ENCODE data around the gene GRID1.
"Not testable (repeated sequence)": the region's sequence is repeated elsewhere in the genome, so short reads cannot be mapped to it uniquely, and the experiment has no call there.

GRID1 gene

DNA sequence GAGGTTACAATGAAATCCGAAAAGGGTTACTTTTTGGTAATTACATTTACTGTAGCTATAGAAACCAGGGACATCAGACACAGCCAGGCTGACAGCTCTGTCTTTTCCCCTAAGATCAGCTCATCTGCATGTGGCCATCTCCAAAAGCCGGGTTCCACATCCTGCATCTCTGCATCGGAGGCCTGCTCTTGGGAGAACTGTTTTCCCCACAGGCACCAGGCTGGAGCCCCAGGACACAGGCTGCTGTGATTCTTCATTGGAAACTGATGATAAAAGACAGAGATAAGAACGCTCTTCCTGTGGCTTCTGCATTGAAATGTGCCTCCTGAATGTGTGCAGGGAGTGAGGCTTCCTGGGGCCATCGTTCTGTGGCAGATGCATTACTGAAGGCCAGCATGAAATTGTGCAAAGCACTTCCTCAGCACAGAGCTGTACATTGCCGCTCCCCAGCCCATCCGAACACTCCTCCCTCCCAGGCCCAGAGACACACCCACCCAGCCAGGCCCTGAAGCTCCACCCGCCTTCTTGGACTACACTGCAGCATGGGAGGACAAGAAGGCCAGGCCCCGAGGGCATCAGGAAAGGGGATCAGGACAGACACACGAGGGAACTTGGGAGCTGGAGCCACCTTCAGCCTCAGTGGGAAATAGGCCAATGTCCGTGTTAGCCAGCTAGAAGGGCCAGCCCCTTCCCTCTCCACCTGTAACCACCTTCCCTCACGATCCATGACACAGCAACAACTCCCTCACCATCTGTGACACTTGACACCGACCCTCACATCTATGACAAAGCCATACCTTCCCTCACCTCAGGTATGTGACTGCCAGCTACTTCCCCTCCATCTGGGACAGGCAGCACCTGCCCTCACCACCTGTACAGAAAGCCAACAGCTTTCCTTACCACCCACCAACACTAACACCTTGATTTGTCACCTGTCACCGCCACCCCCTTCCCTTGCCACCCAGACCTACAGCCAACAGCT, 113.2 kb downstream of the GRID1 start:
- no peak for DNase-seq (ENCODE audit: low read depth)

DNA sequence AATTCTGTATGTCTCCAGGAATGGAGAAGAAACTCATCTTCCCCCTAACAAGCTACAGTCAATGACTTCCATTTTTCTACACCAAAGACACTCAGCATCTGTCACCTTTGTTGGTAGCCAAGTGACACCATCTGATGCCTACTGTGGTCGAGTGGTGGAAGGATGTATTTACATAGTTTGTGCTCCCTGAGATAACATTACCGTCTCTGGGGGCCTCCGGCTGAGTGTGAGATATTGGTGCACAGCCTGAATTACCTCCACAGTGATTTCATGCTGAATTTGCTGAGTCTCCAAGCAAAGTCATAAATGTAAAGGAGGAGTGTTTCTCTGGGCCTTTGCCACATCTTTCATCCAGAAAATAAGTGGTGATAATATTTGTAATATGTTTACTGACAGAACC, 114.0 kb downstream of the GRID1 start:
- no peak for DNase-seq (ENCODE audit: low read depth)

DNA sequence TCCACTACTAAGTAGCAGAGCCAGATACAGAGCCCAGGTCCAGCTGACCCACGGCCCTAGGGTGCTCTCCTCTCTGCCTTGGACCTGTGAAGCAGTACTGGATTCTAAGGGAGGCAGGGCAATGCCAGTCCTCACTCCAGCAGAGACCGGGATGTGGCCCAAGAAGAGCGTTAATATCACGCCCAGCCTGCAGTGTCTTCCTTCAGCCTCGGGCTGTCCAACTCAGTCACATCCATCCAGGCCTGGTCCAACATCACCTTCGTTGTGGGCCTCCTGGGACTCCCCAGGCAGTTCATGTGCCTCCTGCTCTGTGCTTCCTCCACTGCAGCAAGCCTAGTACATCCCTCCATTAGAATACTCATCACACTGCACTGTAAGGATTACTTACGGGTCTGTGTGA, 114.5 kb downstream of the GRID1 start:
- no peak for DNase-seq (ENCODE audit: low read depth)

DNA sequence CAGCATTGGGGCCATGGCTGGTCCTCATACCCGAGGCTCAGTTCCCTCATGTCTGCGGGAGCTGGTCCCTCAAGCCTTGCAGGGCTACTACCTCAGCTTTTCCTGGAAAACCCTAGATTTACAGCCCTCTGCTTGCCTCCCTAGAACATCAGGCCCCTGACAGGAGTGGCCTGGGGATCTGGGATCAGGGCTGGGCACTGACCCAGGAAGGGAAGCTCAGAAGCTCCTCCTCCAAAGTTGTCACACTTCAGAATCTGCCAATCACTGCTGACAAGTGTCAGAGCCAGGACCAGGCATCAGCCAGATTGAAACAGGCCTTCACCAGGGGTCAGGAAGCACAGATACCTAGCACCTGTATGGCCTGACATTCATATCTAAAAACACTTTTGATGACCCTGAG, 115.2 kb downstream of the GRID1 start:
- DNase-seq (ENCODE audit: low read depth) = no peak

DNA sequence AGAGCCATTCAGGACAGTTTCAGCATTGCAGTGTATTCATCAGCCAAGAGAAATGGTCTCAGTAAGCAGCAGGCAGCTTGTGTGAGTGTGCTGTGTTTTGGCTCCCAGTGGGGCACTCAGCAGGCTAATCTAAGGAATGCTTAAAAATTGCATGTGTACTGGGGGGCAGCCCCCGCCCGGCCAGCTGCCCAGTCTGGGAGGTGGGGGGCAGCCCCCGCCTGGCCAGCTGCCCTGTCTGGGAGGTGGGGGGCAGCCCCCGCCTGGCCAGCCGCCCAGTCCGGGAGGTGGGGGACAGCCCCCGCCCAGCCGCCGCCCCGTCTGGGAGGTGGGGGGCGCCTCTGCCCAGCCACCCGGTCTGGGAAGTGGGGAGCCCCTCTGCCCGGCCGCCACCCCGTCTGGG, 116.2 kb downstream of the GRID1 start:
- DNase-seq (ENCODE audit: low read depth) = no peak

DNA sequence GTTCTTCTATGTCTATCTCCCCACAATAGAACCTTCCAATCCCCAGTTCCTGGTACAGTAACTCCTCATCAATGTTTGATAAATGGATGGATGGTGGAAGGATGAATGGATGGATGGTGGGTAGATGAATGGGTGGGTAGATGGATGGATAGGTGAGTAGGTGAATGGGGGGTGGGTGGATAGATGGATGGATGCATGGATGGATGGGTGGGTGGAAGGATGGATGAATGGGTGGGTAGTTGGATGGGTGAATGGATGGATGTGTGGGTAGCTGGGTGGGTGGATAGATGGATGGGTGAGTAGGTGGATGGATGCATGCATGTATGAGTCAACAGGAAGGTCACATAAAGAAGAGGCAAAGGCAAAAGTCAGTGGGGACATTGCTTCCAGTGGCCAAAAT, 116.8 kb downstream of the GRID1 start:
- DNase-seq (ENCODE audit: low read depth) = no peak

DNA sequence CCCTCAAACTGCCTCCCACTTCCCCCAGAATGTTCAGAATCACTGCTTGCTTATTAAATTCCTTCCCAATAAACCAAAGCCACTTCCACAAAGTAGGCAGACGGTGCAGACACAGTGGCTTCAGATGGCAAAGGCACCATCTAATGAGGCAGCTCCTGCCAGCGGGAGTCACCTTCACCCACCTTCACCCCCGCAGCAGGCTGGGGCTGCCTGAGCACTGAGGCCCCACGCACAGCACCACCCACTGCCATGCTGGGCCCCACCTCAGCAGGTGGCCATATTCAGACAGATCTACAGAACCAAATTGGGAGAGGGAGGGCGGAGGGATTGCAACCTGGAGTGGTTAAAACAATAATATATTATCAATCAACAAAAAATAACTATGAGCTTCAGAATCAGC, 118.5 kb downstream of the GRID1 start:
- no peak for DNase-seq (ENCODE audit: low read depth)

DNA sequence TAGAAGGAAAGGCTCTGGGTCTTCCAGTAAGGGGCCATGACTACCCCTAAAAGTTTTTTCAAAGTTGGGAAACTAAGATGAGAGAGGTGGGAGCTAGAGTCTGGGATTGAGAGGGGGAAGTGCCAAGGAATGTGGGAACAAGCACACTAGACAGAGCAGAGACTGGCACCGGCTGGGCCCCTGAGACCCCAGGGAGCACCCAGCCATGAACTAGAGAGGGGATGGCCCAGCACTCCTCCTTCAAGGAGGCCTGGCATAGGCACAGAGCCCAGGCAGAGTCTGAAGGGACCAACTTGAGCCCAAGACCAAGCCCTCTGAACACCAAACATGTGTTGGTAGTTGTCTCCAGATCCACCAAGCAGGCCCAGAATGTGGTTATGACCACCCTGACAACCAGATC, 119.0 kb downstream of the GRID1 start:
- no peak for DNase-seq (ENCODE audit: low read depth)

DNA sequence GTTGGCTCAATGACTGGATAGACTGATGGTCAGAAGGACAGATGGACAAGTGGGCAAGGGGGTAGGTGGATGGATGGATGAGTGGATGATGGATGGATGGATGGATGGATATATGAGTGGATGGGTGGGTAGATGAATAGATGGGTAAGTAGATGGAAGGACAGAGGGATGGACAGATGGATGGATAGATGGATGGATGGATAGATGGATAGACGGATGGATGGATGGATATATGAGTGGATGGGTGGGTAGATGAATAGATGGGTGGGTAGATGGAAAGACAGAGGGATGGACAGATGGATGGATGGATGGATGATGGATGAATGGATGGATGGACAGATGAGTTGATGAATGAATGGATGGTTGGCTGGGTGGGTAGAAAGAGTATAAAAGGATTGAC, 119.5 kb downstream of the GRID1 start:
- DNase-seq (ENCODE audit: low read depth) = no peak

DNA sequence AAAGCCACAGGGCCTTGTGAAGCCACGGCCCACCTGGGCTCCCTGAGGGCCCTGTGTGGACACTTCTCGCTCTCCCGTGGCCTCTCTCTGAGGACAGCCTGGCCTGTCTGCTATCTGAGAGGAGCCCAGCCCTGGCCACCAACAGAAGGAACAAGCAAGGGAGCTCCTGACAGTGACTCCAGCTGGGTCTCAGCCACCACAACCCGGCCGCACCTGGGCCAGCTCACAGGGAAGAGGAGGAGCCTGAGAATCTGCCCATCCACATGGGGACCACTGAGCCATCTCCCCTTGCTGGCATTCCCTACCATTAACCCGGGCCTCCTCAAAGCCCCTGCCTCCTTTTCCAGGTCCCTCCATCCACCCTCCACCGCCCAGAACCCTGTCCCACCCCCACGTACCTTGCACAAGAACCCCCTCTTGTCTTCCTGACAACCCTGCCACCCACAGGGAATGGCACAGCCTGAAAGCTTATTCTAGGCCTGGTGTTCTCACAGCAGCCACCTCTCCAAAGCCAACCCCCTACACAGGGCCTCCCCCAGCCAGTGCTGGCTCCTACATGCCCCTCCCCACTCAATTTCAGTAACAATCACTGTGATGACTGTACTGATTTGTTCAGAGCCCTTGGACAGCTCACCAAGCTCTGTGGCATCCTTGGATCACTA, 120.2 kb downstream of the GRID1 start:
- DNase-seq (ENCODE audit: low read depth) = no peak

DNA sequence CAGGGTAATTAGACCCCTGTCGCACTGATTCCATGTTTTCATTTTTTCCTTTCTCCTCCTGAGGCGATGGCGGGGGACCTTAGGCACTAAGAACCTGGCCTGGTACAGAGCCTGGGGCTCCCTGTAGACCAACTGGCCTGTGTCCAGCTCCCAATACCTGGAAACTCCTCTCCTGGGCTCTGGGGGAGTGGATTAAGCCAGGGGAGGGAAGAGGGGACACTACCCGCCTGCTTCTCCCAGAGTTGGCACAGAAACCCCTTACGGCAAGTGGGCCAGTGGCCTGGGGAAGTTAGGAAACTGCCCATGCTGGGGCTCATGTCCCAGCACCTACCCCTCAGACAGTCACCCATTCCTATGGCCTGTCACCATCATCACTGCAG, 121.6 kb downstream of the GRID1 start:
- DNase-seq (ENCODE audit: low read depth) = no peak

DNA sequence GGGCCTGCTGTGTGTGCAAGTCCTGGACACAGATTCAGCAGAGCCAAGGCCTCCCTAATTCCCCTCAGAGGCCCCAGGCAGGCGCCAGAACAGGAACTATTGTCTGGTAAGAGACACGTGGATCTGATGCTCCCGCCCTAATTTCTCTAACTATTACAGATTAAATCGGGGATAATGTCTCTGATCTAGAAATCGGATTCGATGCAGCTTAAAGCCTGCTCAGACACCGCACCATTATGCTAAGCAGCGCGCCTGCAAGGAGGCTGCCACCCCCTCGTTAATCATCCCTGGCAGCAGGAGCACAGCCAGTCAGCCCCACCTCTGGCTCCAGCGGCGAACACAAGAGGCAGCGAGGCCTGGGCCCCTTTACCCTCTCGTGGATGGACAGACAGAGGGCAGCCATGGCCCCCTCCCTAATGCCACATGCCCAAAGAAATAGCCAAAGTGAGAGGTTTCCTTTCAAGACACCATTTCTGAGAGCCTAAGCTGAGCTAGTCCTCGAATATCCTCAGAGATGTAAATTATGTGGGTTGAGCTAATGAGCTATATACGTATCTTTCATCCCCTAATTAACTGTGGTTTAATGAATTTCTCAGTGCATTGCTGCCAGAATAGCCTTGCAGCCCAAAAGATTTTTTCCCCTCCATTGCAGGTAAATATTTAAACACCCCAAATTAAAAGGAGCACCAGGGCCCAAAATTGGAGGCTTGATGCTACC, 122.1 kb downstream of the GRID1 start:
- DNase-seq (ENCODE audit: low read depth) = no peak

DNA sequence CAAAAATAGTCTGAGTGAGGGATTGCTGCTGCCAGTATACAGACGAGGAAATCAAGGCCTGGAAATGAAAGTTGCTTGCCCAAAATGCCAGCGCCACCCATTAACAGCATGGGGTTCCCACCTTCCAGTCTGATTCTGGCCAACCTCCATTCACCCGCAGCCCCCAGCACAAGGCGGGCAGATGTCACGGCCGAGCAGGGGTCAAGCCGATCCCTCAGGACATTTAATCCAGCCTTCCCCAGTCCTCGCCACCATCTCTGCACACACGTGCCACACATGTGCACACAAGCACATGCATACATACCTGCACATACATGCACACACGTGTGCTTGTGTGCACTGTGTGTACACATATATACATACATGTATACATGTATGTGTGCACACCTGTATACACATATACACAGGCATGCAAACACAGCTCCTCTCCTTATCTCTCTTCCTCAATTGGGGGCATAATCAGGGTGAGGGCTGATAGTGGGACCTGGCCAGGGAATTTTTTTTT, 122.9 kb downstream of the GRID1 start:
- DNase-seq (ENCODE audit: low read depth) = no peak

DNA sequence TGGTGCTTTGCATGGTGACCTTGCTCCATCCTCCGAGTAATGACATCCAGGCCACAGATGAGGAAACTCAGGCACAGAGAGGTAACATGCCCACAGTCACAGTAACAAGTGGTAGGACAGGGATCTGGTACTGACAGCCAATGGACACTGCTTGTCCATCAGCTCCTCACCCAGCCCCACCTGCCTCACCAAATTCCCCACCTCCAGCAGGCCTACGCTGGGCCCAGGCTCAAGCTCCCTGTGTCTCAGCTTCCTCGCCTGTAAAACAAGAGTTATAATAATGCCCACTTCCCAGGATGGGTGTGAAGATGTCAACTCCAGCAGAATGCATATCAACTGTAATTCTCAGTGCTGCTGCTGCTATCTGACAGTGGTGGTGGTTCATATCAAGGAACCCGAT, 123.8 kb downstream of the GRID1 start:
- no peak for DNase-seq (ENCODE audit: low read depth)

DNA sequence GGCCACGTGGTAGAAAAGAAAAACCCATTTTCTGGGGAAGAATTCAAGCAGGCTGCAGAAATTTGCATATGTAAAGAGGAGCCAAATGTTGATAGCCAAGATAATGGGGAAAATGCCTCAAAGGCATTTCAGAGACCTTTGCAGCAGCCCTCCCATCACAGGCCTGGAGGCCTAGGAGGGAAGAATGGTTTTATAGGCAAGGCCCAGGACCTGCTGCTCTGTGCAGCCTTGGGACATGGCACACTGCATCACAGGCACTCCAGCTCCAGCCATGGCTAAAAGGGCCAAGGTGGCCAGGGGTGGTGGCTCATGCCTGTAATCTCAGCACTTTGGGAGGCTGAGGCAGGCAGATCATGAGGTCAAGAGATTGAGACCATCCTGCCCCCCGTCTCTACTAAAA, 128.5 kb downstream of the GRID1 start:
- not testable (repeated sequence) for DNase-seq (ENCODE audit: low read depth)

DNA sequence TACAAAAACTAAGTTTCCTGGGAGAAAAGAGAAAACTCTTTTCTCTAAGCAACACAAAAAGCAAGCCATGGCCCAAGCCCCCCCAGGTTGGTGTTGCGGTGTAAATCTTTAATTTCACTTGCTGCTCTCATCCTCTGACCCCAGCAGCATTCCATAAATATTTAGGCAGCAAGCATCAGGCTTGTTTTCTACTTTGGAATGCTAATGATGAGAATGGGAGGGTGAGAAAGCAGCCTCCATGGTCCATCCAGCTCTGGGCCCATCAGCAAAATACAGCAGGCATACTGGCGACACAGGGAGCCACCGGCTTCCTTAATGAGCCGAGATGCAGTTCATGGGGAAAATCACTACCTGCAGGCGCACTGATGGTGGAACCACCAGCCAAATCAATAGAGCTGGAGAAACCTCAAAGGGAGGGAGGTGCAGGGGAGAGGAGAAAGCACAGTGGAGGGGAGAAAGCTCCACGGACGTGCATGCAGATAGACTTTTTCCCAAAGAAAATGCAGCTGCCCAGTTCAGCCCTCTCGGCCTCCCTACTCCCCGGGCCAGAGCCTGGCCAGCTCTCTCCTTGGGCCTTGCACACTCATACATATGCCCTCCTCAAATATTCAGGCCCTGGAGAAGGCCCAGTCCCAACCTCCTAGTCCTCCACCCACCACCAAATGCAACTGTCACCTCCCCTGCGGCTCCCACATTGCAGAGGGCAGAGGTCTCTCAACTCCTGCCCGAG, 131.9 kb downstream of the GRID1 start:
- no peak for DNase-seq (ENCODE audit: low read depth)

DNA sequence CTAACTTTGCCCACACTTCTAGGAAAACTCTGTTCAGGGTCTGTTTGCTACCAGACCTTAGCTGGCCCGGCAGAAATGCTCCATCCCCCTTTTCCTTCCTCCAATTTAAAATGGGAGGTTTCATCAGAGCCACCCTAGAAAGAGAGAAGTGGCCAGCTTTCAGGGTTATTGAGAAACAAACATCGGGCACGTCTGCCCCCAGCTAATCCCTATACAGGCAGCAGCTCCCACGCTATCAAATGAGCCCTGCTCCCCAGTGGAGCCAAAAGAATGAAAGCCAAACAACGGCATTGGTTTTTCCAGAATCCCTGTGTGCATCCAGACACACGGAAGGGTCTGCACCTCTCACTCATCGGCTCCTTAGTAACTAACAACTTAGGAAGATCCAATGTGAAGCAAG, 132.5 kb downstream of the GRID1 start:
- no peak for DNase-seq (ENCODE audit: low read depth)

DNA sequence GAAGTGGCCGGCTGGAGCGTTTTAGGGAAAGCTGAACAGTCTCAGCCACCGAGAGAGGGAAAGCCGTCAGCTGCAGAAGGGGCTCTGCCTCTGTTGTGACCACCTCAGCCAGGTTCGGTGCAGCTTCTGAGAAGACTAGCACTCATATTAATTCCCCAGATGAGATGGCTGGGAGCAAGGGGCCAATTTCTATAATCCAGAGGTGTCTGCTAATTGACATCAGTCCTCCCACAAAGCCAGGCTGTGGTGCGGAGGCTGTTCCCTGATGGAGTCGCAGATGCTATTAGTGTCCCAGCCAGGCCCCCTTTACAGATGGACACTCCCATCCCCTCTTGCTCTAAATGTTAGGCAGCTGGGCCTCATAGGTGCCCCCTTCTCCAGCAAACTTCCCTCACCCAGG, 133.5 kb downstream of the GRID1 start:
- DNase-seq (ENCODE audit: low read depth) = no peak

DNA sequence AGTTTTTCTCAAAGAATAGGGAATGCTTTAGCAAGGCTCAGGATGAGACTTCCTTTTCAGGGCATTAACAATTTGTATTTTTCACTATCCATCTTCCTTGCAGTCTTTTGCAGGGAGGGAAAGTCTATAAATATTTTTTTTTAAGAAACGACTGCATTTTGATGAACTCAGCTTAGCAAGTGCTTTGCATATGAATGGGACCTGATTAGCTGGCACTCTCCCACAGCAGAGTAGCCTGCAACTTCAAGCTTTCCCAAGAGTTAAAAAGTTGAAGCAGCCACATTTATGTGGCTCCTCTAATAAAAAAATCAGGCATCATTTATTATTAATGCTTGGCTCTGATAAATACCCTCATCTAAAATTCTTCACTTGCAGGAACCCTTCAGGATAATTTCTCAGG, 134.0 kb downstream of the GRID1 start:
- no peak for DNase-seq (ENCODE audit: low read depth)

DNA sequence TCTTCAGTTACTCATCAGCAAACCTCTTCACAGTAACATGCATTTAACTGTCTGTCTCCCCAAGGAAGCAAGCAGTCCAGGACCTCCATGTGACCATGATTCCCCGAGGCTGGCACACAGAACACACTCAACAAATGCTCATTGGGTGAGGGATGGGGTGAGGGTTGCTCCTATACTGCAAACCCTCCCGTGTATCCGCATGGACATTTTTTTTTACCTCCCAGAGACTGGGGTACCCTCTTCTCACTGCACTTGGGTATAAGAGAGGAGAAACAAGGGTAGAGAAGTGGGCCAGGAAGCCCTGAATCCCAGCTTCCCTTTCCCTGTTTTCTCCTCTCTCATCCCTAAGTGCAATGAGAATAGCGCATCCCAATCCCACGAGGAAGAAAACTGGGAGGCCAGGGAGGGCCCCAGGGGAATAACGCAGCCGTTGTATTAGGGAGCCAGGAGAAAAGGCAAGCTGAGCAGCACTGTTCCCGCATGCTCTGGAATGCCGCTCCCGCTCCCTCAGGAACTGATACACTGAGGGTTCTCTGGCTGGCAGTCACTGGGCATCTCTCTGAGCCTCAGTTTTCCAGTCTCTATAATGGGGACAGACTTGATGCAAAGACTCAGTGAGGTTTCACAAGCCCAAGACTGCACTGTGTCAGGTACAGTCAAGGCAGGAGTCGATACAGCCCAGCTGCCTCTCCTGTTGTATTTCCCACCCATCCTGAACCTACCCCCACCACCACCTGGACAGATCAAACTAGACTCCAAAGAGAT, 134.6 kb downstream of the GRID1 start:
- no peak for DNase-seq (ENCODE audit: low read depth)

DNA sequence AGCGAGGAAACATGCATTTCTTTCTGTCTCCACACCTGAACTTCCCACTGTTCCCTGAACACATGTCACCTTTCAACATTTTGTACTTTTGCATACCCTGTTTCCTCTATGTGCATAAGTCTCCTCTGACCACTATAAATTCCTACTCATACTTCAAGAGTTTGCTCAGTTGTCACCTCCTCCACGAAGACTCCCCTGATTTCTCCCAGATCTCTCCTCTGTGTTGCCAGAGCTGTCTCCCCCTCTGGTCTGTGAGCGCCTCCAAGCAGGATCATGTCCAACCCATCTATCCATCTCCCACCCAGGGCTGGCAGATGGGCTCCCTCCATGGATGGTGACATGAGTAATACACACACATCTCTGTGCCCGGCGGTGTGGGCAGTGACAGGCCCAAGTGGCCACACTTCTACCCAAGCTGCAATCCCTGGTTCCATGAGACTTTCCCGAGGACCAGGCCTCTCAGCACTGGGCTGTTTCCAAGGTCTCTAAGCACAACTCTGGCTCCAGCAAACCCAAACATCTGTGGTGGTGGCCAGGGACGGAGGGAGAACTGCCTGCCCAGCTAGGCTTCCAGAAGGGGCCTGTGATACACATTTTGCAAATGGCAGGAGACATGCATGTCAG, 135.9 kb downstream of the GRID1 start:
- no peak for DNase-seq (ENCODE audit: low read depth)

Data from stromal cell of bone marrow (primary cell).